GM12878 (cell line): ENCODE measurements around the gene FNDC3B. TPM values are rescaled to one million over a fixed set of nuclear protein-coding genes. Genes with fewer than 3 reads are reported as not detected.

Experiments
- ATAC-seq: fragments of 200-7000 bp; cut with Tn5 transposase; 3 replicates; pipeline ENCODE4 v1.9.1; 2020; ENCODE audit warnings: mild to moderate bottlenecking, moderate library complexity
- BruUV-seq: library from RNA; stranded (reverse); fragments of 400-500 nt; replicated peaks from 2 replicates; lab custom pipeline; 2021; lab: Mats Ljungman, UMichigan
- CTCF ChIA-PET: fragments of 300-600 bp; sonication (Branson Sonifier 250); formaldehyde crosslinking; extraction: SDS; loops from one replicate; lab custom pipeline; 2021; ENCODE audit warnings: inconsistent platforms; lab: Yijun Ruan, JAX
- POLR2A ChIA-PET: fragments of 350-600 bp; formaldehyde crosslinking; extraction: SDS; loops from one replicate; lab custom pipeline; 2021; ENCODE audit warnings: inconsistent platforms; lab: Charles Lee
- RAD21 ChIA-PET: fragments of 300-600 bp; sonication (Branson Sonifier 250); formaldehyde crosslinking; loops from one replicate; lab custom pipeline; 2023; ENCODE audit warnings: antibody characterized with exemption; ENCODE audit not compliant: unreplicated experiment; lab: Charles Lee
- SMC1A ChIA-PET: fragments of 300-600 bp; sonication (Branson Sonifier 250); formaldehyde crosslinking; loops from one replicate; lab custom pipeline; 2023; ENCODE audit not compliant: unreplicated experiment, uncharacterized antibody; lab: Charles Lee
- DNase-seq: peaks from one replicate; pipeline ENCODE4 v3.0.0-alpha.2; 2011; ENCODE audit warnings: low read depth, low spot score
- FAIRE-seq: peaks from 3 replicates; lab custom pipeline; 2011; peaks lifted over from hg19 to GRCh38; lab: Jason Lieb, UNC
- H2AFZ ChIP-seq: 2 replicates; pipeline ENCODE4 v1.6.0; 2011; ENCODE audit warnings: low read depth, low read length, control low read depth; ENCODE audit not compliant: control insufficient read depth
- H3K27ac ChIP-seq: 2 replicates; pipeline ENCODE4 v1.5.1; 2011; ENCODE audit warnings: control low read depth; ENCODE audit not compliant: control insufficient read depth, insufficient read depth
- H3K27me3 ChIP-seq, 2 experiments: replicated peaks in 1 of 2; 2 replicates each; pipeline versions ENCODE4 v1.6.0 to v1.6.1; 2011; ENCODE audit warnings: low read length in 1 of 2; ENCODE audit not compliant: control insufficient read depth in 2 of 2, insufficient read depth in 2 of 2
- H3K36me3 ChIP-seq, 2 experiments: 2 replicates each; pipeline ENCODE4 v1.5.1; 2011; ENCODE audit warnings: low read length in 1 of 2; ENCODE audit not compliant: control insufficient read depth in 2 of 2, insufficient read depth in 2 of 2
- H3K4me1 ChIP-seq: 2 replicates; pipeline ENCODE4 v1.6.1; 2011; ENCODE audit warnings: mild to moderate bottlenecking, low read length, moderate library complexity, mixed read lengths; ENCODE audit not compliant: control insufficient read depth, insufficient read depth
- H3K4me2 ChIP-seq: 2 replicates; pipeline ENCODE4 v1.6.0; 2011; ENCODE audit warnings: control low read depth; ENCODE audit not compliant: control insufficient read depth, insufficient read depth
- H3K4me3 ChIP-seq: fragments of 200-600 bp; sonication (generic); 2 replicates; pipeline ENCODE4 v1.5.1; 2016
- H3K79me2 ChIP-seq: 2 replicates; pipeline ENCODE4 v1.6.0; 2011; ENCODE audit warnings: low read length; ENCODE audit not compliant: control insufficient read depth, insufficient read depth
- H3K9ac ChIP-seq: 2 replicates; pipeline ENCODE4 v1.8.0; 2011; ENCODE audit warnings: low read length, control low read depth, mixed read lengths; ENCODE audit not compliant: control insufficient read depth, insufficient read depth
- H3K9me3 ChIP-seq: replicated peaks from 3 replicates; pipeline ENCODE4 v1.5.1; 2011; ENCODE audit warnings: mild to moderate bottlenecking, low read length; ENCODE audit not compliant: control insufficient read depth, insufficient read depth
- H4K20me1 ChIP-seq: 2 replicates; pipeline ENCODE4 v1.6.0; 2011; ENCODE audit not compliant: control insufficient read depth, insufficient read depth
- BCL3 ChIP-seq: IDR thresholded peaks from 2 replicates; pipeline ENCODE4 v1.6.1; 2011; ENCODE audit warnings: borderline replicate concordance, low read depth, mild to moderate bottlenecking, moderate library complexity, low read length; ENCODE audit not compliant: insufficient read depth, poor library complexity, severe bottlenecking
- CBX3 ChIP-seq: fragments of 200-600 bp; sonication (generic); IDR thresholded peaks from 2 replicates; pipeline ENCODE4 v1.6.1; 2016; ENCODE audit warnings: low read depth, borderline replicate concordance
- E2F4 ChIP-seq: IDR thresholded peaks from 2 replicates; pipeline ENCODE4 v1.6.1; 2012; ENCODE audit warnings: low read depth, low read length, improper control_type of control experiment
- EGR1 ChIP-seq, 2 experiments: IDR thresholded peaks; 1 replicate in 1 of 2; 2 replicates in 1 of 2; pipeline ENCODE4 v1.6.1; 2011 to 2012; ENCODE audit warnings: low read depth in 2 of 2, low read length in 2 of 2, borderline replicate concordance in 1 of 2, mild to moderate bottlenecking in 1 of 2, moderate library complexity in 1 of 2
- ETV6 ChIP-seq, 2 experiments: fragments of 450-650 bp in 1 of 2; IDR thresholded peaks in 1 of 2; conservative IDR thresholded peaks in 1 of 2; 2 replicates each; pipeline ENCODE4 v1.6.1; 2014; ENCODE audit warnings: antibody characterized with exemption in 1 of 2, borderline replicate concordance in 1 of 2, low read depth in 1 of 2, mild to moderate bottlenecking in 1 of 2, moderate library complexity in 1 of 2
- FOS ChIP-seq: IDR thresholded peaks from 3 replicates; pipeline ENCODE4 v1.6.1; 2011; ENCODE audit warnings: borderline replicate concordance; ENCODE audit not compliant: insufficient read length; ENCODE audit errors: extremely low read depth
- JUND ChIP-seq: IDR thresholded peaks from 2 replicates; pipeline ENCODE4 v1.6.1; 2012; ENCODE audit warnings: low read depth, mild to moderate bottlenecking, low read length, improper control_type of control experiment, moderate library complexity
- MTA2 ChIP-seq: fragments of 450-650 bp; IDR thresholded peaks from 2 replicates; pipeline ENCODE4 v1.6.1; 2016; ENCODE audit warnings: low read depth, mild to moderate bottlenecking, moderate library complexity
- NBN ChIP-seq: fragments of 450-650 bp; IDR thresholded peaks from 2 replicates; pipeline ENCODE4 v1.6.1; 2016
- PAX8 ChIP-seq: fragments of 450-650 bp; IDR thresholded peaks from 2 replicates; pipeline ENCODE4 v1.6.1; 2017; ENCODE audit warnings: mild to moderate bottlenecking, moderate library complexity
- SKIL ChIP-seq: fragments of 450-650 bp; IDR thresholded peaks from 2 replicates; pipeline ENCODE4 v1.6.1; 2017; ENCODE audit warnings: mild to moderate bottlenecking, low read depth, inconsistent platforms; ENCODE audit not compliant: poor library complexity, severe bottlenecking
- SMAD5 ChIP-seq: IDR thresholded peaks from 2 replicates; pipeline ENCODE4 v1.6.1; 2016; ENCODE audit warnings: antibody characterized with exemption, low read depth
- STAT3 ChIP-seq: IDR thresholded peaks from 2 replicates; pipeline ENCODE4 v1.6.1; 2011; ENCODE audit warnings: low read depth, low read length, improper control_type of control experiment
- TCF7 ChIP-seq: IDR thresholded peaks from 2 replicates; pipeline ENCODE4 v1.6.1; 2014; ENCODE audit warnings: antibody characterized with exemption, borderline replicate concordance
- ZNF207 ChIP-seq: fragments of 450-650 bp; IDR thresholded peaks from 2 replicates; pipeline ENCODE4 v1.6.1; 2014; ENCODE audit warnings: antibody characterized with exemption, mild to moderate bottlenecking, borderline replicate concordance
- ZSCAN29 ChIP-seq: fragments of 450-650 bp; IDR thresholded peaks from 2 replicates; pipeline ENCODE4 v1.6.1; 2017; ENCODE audit warnings: mild to moderate bottlenecking, moderate library complexity
- WGBS: methylation state at CpG from one replicate; pipeline ENCODE4 v1.1.6; 2016; ENCODE audit warnings: low lambda C conversion rate; ENCODE audit not compliant: insufficient replicate concordance, insufficient coverage; ENCODE audit errors: missing lambda C conversion rate; 5-methylcytosine and 5-hydroxymethylcytosine counted together
- in situ Hi-C: fragments of 300-500 bp; cut with MboI; formaldehyde crosslinking; loops from 9 replicates; pipeline ENCODE4 v1.14.3; 2018; ENCODE audit warnings: mixed read lengths
- intact Hi-C: fragments of 100-400 bp; cut with micrococcal nuclease; formaldehyde crosslinking; loops from one replicate; pipeline ENCODE4 v1.14.2; 2022; ENCODE audit not compliant: unreplicated experiment
- polyA plus RNA-seq, 11 experiments: library from polyadenylated mRNA; depleted of rRNA in 4 of 11; unstranded in 6 of 11; stranded (reverse) in 5 of 11; fragments of >200 nt; fragmentation: Nextera tagmentation in 4 of 11; fragmentation: Illumina TruSeq in 1 of 11; extraction: Ambion mirVana in 4 of 11; extraction: Trizol in 1 of 11; gene quantifications; 1 replicate in 1 of 11; 2 replicates in 10 of 11; pipeline versions ENCODE4 v1.2.1 to v1.2.3, GENCODE V29; 2011 to 2016; ENCODE audit warnings: inconsistent platforms in 2 of 11, missing spikeins in 2 of 11, low read depth in 1 of 11
- total RNA-seq, 4 experiments: library from RNA; depleted of rRNA in 3 of 4; stranded (reverse); fragments of >200 nt in 3 of 4; fragmentation: Illumina TruSeq in 1 of 4; extraction: Trizol in 1 of 4; gene quantifications; 2 replicates each; pipeline versions ENCODE4 v1.2.1 to v1.2.3, GENCODE V29; 2013 to 2021

FNDC3B gene
- total and polyA plus RNA-seq, 10 of the 15 experiments (the other 5 are each of a cell fraction or from before 2014, with no cell fraction given), result 7.9 to 35.0 (median 18.5) TPM

- H3K27ac ChIP-seq, result no peak overlapping the region
- WGBS, result 93% methylated on average over 7 of the region's 7 CpGs
- no peak for ATAC-seq
- intact Hi-C loops, result no loop called here
- SMC1A ChIA-PET, result interaction anchor here (0.9 kb wide), 1 partner anchor 50 kb away, joined by 3 read pairs; no protein-coding TSS in a partner anchor
- no peak for DNase-seq
- RAD21 ChIA-PET, result no interaction called here
- H3K4me3 ChIP-seq, result no peak overlapping the region
- in situ Hi-C loops, result no loop called here
- no peak for FAIRE-seq
- no peak overlapping the region for H3K4me2 ChIP-seq
- CTCF ChIA-PET, result interaction anchor here (1.1 kb wide), 1 partner anchor 13 kb away, joined by 3 read pairs; no protein-coding TSS in a partner anchor
- H3K9me3 ChIP-seq, result no peaks in the 10 kb centered on the region; the same call in none of the 3 replicates
- no peak overlapping the region for H2AFZ ChIP-seq
- no peaks in the 10 kb centered on the region for H3K27me3 ChIP-seq
- BruUV-seq, result no TSS peak
- H4K20me1 ChIP-seq, result no peaks in the 10 kb centered on the region
- POLR2A ChIA-PET, result no interaction called here
- H3K9ac ChIP-seq, result no peak overlapping the region
- no peaks in the 10 kb centered on the region for H3K79me2 ChIP-seq
- H3K36me3 ChIP-seq, result peaks cover 9 to 30% of the 10 kb centered on the region in 2 experiments
- no peaks in the 10 kb centered on the region for H3K4me1 ChIP-seq
- TF ChIP-seq NBN (no peak), TCF7 (no peak), STAT3 (no peak), MTA2 (no peak), JUND (no peak), CBX3 (no peak), EGR1 (IDR thresholded peaks at IDR 0.05; ENCODE audit: borderline replicate concordance in 1 of 2, low read depth in 2 of 2, low read length in 2 of 2) (no peak), PAX8 (no peak), ZNF207 (no peak), SKIL (no peak), ZSCAN29 (no peak), BCL3 (no peak), ETV6 (conservative IDR thresholded peaks at IDR 0.05 in 1 of 2, IDR thresholded peaks at IDR 0.05 in 1 of 2; ENCODE audit: borderline replicate concordance in 1 of 2, low read depth in 1 of 2) (no peak), E2F4 (no peak), SMAD5 (no peak), FOS (no peak)
Measured at GRCh38 chr3:172290457-172290856, 251.1 kb downstream of the FNDC3B start.
